Renal cortex interstitium (tissue), 11 donors: ENCODE results near the gene TSHZ2. TPM values are rescaled to one million over a fixed set of nuclear protein-coding genes. Genes with fewer than 3 reads are reported as not detected.
"Not testable (repeated sequence)": the region's sequence is repeated elsewhere in the genome, so short reads cannot be mapped to it uniquely, and the experiment has no call there.

Source experiments
- DNase-seq, 11 donors: peaks; one replicate each; pipeline ENCODE4 v3.0.0-alpha.2; 2013; ENCODE audit warnings: low read depth in 9 of 11, low spot score in 4 of 11; ENCODE audit errors: extremely low read depth in 1 of 11
- polyA plus RNA-seq, 3 donors: library from polyadenylated mRNA; unstranded; fragments of 120-200 nt; gene quantifications; one replicate each; pipeline ENCODE4 v1.2.1, GENCODE V29; 2013; ENCODE audit not compliant: insufficient read length in 3 of 3

TSHZ2 gene
- polyA plus RNA-seq, 3 donors, result 12.8 to 15.9 (median 13.3) TPM

DNA sequence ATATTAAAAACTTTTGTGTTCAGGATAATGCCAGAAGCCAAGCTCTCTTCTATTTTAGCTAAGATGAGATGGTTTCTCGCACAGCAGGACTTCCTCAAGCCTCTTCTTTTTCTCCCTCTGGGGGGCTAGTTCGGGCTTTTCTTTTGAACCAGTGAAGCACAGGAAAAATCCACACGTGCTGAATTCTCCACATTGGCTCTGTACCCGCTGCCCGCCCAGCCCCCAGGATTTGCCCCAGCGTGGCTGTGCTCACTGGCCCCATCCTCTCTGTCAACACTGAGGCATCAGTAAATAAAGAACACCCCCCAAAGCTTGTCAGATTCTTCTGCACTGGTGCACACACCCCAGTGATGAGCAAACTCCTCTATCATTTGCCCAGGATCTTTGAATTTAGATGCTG is 388.7 kb downstream of the TSHZ2 start:
- DNase-seq, result no peak

DNA sequence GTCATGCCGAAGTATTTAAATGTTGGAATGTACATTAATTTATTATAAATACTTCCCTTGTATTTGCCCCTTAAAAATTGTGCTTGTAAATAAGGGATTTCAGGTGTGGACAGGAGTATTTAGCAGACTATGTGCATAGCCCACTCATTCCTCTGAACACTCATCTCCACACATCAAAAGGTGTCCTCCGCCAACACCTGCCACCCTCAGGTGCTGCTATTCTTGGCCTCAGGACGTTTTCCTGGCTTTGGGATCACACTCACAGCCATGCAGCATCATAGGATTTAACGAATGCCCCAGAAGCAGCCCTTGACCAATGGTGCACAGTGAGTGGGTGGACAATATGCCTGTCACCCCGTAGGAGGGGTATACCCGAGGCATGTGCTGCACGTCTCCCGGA is 390.6 kb downstream of the TSHZ2 start:
- DNase-seq, result no peak

DNA sequence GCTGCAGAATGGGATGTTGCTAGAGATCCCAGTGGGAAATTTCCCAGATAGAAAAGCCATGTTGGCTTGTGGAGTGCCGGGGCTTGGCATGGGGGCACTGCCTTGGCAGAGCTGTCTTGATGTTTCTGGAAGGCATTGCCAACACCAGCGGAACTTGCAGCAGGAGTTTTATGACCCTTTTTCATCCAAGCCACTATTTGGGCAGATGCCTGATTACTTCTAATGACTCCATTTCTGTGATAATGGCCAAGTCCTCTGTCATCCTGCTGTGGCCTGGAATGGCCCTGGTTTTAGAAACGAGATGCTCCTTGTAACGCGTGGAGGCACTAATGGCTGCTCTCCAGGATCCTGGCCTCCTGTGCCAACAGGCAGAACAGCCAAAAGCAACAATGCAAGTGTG is 392.5 kb downstream of the TSHZ2 start:
- DNase-seq, result no peak

DNA sequence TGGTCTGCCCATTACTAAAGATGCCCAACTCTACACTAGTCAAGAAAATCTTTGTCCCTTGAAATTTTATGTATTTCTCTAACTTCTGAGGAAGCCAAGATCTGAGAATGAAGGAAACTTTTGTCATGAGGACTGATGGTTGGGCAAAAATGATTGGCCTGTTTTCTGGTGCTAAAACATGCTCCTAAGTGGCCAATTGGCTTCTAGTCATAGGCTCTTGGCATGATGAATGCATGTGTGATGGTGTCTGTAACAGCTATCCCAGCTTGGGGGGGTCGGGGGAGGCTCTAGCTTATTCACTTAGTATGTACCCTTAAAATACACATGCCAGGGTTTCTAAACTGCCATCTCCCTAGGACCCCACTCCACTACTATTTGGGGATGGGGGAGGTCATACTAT is 392.9 kb downstream of the TSHZ2 start:
- DNase-seq, result no peak

DNA sequence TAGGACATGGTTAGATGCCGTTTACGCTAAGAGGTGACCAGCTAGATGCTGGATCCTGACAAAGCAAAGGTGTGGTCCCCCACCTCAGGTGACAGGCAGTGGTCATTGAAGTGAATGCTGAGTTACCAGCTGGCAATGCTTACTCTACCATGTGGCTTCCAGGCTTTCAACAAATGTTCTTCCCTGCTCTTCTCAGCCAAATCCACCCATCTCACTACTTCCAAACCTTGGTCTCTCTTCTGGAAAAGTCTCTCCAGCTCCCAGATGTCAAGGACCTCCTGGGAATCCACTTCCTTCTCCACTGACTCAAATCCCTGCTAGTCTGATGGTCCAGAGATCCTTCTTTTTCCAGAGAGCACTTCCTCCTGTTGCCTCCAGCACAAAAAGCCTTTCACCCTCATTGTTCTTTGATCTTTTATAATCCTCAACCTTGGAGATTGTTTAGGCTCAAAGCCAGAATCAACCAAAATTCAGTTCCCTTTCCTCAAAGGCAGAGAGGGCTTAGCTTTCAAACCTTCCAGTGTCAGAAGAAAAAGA is 393.4 kb downstream of the TSHZ2 start:
- DNase-seq, result no peak

DNA sequence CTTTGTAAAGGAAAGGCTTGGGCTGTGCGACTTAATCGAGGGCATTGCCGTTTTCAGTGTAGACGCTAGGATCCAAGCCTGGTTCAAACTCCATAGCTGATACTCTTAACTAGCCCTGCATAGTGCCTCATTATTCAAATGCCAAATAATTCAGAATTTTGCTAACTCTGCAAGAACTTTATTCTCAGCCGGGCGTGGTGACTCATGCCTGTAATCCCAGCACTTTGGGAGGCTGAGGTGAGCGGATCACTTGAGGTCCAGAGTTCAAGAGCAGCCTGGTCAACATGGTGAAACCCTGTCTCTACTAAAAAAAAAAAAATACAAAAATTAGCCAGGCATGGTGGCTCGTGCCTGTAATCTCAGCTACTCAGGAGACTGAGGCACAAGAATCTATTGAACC is 394.8 kb downstream of the TSHZ2 start:
- not testable (repeated sequence) for DNase-seq

DNA sequence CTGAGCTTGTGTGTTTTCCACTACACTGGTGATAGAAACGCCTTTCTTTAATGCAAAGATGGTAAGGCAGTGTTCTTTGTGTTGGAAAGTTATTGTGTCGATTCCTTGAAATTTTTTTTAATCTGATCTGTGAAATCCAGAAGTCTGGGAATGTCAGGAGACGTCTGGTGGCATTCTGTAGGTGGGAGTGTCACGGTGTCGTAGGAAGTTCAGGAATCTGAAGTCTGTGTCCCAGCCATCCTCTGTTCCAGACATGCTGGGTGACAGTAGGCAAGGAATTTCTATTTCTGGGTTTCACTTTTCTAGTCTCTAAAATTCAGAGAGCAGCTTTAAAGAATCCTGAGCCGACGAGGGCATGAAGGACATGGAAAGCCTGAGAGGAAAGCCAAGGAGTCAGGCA is 397.7 kb downstream of the TSHZ2 start:
- DNase-seq, result no peak

DNA sequence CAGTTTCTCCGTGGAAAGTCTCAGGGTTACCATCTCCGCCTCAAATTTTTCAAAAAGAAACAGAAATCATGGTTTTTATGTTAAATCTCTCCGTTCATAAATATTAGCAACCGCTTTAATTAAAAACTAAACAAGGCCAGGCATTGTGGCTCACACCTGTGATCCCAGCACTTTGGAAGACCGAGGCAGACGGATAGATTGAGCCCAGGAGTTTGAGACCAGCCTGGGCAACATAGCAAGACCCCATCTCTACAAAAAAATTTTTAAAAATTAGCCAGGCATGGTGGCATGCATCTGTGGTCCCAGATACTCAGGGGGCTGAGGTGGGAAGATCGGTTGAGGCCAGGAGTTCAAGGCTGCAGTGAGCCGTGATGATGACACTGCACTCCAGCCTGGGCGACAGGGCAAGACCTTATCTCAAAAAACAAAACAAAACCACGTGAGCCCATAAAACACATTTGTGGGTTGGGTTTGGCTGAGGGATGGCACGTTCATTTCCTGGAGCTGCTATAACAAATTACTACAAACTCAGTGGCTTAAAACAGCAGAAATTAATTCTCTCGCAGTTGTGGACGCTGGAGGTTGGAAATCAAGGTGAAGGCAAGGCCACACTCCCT is 398.3 kb downstream of the TSHZ2 start:
- DNase-seq, result no peak

DNA sequence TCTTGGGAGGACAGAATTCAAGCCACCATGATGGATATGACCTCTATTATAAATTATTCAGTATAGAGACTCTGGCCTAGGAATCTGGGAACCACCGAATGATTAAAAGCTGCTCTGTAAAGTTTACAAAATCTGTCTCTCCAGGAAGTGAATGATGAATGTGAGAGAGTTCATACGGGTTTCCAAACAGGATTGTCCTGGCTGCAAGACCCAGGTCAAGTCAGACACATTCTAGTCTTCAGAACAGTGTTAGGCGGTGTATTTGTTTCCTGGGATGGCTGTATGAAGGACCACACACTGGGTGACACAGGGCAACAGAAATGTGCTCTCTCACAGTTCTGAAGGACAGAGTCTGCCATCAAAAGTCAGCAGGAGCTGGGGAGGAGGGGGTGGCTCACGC is 399.1 kb downstream of the TSHZ2 start:
- no peak for DNase-seq

DNA sequence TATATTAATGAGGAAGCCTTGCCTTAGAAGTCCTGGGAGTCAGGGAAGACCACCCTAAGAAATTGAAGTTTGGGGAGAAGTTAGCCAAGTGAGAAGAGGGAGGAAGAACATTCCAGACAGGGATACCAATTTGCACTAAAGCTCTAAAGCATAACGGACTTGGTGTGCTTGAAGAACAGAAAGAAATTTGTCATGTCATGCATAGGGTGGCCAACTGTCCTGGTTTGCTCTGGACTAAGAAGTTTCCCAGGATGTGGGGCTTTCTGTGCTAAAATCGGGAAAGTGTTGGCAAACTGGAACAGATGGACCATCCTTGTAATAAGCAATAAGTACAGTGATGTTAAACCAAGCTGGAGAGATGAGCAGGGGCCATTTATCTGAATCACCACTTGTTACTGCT is 403.9 kb downstream of the TSHZ2 start:
- DNase-seq, result no peak

DNA sequence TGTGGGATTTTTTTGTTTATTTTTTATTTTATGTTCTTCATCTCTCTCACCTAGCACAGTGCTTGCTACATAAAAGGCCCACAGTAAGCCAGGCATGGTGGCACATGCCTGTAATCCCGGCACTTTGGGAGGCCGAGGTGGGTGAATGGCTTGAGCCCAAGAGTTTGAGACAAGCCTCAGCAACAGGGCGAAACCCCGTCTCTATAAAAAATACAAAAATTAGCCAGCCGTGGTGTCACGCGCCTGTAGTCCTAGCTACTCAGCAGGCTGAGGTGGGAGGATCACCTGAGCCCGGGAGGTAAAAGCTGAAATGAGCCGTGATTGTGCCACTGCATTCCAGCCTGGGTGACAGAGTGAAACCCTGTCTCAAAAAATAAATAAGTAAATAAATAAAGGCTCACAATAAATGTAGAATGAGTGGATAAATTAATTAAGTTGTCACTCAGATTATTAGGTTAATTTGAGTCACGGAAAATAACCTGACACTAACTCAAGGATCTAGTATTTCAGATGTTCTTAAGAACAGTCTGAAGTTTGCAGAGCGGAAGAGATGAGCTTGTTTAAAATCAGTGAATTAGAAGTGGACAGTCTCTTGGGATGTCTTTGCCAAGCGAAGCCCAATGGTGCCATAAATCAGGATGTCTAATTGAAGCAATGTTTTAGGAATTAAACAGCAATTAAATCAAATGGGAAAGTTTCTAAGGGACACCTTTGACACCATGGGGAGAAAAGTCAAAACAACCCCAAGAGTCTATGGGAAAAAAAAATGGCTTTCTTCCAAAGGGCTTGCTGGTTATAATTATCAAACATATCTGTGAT is 407.1 kb downstream of the TSHZ2 start:
- peak in 2 of 11 donors; percentile 30 to 36 for DNase-seq

DNA sequence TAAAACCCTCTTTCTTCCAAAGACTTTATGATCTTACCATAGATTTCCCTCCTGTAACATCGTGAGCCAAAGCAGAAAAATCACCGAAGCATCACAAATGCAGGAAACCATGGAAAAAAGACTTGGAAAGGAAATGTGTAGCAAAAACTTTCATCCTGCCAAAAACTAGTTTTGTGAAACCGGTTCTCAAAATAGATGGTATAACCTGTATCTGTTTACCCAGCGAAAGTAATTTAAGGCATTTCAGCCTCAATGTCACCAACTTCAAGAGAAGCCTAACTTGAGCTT is 407.6 kb downstream of the TSHZ2 start:
- no peak for DNase-seq

DNA sequence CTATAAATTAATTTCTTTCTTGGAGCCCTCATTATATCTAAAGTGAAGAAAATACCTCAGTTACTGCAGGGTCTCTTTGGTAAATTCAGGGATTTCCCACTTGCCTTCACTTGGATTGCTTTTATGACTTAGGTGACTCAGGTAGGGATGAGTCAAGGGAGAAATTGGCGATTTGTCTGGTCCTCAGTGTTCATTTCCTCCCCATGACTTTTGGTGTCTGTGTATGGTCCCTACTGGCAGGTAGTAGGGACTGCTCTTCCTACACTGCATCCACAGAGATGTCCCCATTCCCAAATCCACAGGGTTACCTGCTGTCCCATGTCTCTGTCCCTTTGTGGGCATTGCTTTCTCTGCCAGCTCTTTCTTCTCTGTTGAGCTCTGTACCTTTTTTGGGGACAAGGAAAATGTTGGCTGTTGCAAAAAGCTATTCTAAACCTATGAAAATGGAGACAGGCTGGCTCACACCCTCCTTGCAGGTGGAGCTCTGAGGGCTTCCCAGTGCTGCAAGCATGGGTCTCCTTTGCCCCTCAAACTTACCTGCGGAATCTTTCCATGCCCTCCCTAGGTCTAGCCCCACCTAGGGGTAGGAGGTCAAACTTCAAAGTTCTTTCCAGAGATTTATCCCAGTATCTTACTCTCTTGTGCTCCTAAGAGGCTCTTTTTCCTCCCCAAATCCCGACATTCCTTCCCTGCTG is 409.6 kb downstream of the TSHZ2 start:
- no peak for DNase-seq

DNA sequence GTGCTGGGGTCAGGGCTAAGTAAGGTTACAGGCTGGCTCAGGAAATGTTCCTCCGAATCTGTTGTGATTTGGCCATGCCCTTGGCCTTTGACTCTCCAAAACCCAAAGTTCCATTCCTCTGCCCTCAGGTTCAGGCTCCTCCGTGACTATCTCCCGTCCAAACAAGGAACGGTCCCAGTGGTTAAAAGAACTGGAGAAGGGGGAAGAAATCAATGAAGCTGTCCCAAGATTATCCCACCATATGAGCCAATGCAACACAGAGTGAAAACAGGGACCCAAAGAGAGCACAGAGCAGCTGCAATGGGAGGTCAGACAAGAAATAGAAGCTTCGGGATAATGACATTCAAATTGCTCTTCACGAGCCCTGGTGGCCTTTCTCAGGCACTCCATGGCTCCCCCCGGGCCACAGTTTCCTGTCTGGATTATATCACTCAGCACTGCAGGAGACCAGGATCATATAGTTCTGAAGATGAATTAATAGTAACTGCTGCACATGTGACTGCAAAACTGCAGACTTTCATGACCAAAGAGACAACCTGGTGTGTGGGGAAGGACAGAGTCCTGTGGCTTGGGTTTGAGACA is 410.2 kb downstream of the TSHZ2 start:
- DNase-seq, result no peak

DNA sequence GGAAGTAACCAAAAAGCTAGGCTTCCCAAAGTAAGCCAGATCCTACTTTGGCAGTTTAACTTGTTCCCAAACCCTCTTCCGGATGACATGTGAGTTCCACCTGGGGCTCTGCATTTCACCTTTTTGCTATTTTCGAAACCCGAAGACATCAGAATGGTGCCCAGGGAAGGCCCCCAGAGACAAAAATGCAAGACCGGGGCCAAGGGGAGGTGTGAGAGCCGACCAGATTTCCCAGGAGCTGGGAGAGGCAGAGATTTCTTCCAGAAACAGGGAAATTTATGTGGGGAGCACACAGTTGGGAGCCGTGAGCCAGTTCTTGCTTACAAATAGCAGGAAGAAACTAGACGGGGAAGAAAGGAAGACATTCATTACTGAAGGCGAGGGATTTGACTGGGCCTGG is 411.8 kb downstream of the TSHZ2 start:
- no peak for DNase-seq

DNA sequence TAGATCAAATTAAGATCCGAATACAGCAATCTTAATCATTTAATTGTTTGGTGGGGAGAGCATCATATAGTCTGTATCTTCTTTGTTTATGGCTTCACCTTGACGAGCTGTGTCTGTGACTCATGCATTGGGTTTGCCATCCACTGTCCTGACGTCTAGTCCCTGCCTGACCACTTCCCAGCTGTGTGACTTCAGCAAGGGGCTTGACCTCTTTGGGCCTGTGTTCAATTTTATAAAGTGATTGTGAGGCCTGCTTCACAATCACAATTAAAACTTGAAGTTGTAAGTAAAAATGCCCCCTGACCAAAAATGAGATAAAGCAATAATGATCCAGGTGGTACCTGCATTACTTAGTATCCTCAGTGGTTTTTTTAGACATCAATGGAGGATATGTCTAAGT is 412.2 kb downstream of the TSHZ2 start:
- DNase-seq, result no peak

DNA sequence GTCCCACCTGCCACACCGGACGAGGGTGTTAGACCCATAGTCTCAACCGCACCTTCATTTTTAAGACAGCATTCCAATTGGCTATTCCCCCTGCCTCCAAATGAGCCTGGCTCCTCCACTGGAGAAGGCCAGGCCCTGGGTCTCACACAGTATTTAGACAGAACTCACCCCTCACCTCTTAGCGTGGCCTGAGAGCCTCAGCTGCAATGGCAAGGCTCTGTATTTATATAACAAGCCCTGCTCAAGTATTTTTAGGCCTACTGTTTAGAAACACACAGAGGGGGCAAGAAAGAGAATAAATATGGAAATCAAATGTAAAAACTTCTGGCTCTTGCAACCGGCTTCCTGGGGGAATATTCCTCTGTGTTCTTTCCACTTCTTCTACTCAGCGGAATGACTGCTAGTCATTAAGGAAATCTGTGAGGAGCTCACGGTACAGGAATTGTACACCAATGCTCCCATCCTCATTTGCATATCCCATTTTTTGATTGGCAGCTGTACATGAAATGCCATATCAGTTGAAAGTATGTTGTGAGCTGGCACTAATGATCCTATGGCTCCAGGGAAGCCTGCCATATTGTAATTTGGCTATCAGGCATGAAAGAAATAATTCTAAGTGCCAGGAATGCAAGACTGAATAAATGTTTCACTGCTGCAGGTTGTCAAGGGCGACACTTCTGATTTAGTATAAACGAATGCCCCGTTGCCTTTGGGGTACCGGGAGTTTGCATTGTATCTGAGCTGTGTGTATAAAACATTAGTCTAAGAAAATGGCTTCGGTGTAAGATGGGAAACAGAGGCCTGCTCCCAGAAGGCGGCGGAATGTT is 414.0 kb downstream of the TSHZ2 start:
- DNase-seq, result no peak

DNA sequence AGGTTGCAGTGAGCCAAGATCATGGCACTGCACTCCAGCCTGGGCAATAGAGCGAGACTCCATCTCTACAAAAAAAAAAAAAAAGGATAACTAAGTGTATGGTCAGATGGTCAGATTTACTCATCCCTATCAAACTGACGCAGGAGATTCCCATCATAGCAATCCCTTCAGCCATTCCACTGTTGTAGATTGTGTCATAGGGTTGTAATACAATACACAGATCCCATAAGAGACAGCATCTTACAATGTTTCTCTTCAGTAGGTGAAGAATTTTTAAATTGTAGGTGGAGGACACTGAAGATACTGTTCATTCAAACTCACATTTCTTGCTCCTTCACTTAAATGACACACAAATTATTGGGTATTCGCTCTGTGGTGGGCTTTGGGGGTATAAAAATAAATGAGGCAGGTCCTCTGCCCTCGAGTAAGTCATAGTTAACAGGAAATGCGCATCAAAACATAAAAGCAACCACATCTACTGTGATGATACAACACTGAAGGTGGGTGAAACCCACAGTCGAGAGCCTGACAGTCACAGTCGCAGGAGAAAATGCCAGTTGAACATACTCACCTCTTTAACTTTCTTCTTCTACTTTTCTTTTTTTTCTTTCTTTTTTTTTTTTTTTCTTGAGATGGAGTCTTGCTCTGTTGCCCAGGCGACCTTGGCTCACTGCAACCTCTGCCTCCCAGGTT is 416.0 kb downstream of the TSHZ2 start:
- DNase-seq, result no peak
